ENCODE measurements around the gene STXBP2.

Gene STXBP2

GRCh38 chr19:7692417-7693088 is 55.6 kb downstream of the STXBP2 start:
- H3K27ac ChIP-seq: no peak overlapping the region
- no peak overlapping the region for H3K4me3 ChIP-seq

- no peak overlapping the region for H3K27ac ChIP-seq
- H3K4me3 ChIP-seq: no peak overlapping the region
Measured at GRCh38 chr19:7694499-7694898, 57.6 kb downstream of the STXBP2 start.
